HCT116 (cell line): Measurements from ENCODE around the gene FLRT1. TPM values are rescaled to one million over a fixed set of nuclear protein-coding genes. Genes with fewer than 3 reads are reported as not detected.

ENCODE experiments used
- ATAC-seq: fragments of 200-7000 bp; cut with Tn5 transposase; 2 replicates; pipeline ENCODE4 v1.9.1; 2020; ENCODE audit warnings: mild to moderate bottlenecking, moderate library complexity
- BruUV-seq: library from RNA; stranded (reverse); fragments of 400-500 nt; replicated peaks from 2 replicates; lab custom pipeline; 2021; lab: Mats Ljungman, UMichigan
- CTCF ChIA-PET: fragments of 300-600 bp; sonication (Branson Sonifier 250); formaldehyde crosslinking; loops from one replicate; lab custom pipeline; 2021; ENCODE audit warnings: antibody characterized with exemption; lab: Charles Lee
- POLR2A ChIA-PET: fragments of 300-600, 350-600 bp; sonication (Branson Sonifier 250); formaldehyde crosslinking; loops from one replicate; lab custom pipeline; 2021; ENCODE audit warnings: antibody characterized with exemption; lab: Charles Lee
- RAD21 ChIA-PET, 2 experiments: fragments of 300-600 bp; sonication (Branson Sonifier 250); formaldehyde crosslinking; loops; one replicate each; lab custom pipeline; 2023; ENCODE audit warnings: low total read pairs in 2 of 2; ENCODE audit not compliant: uncharacterized antibody in 2 of 2, unreplicated experiment in 2 of 2, low non-redundant PET in 1 of 2; lab: Charles Lee
- DNase-seq: peaks from one replicate; pipeline ENCODE4 v3.0.0-alpha.2; 2010; ENCODE audit warnings: low read depth, low spot score
- H2AFZ ChIP-seq: fragments of 200-600 bp; shearing (Covaris generic), sonication (generic); 2 replicates; pipeline ENCODE4 v1.6.1; 2017; ENCODE audit warnings: low read depth, mixed run types, mixed read lengths, antibody characterized with exemption, low read length; ENCODE audit not compliant: poor library complexity, severe bottlenecking
- H3K27ac ChIP-seq: 2 replicates; pipeline ENCODE4 v1.5.1; 2012; ENCODE audit warnings: low read depth, low read length
- H3K27me3 ChIP-seq: fragments of 200-600 bp; sonication (generic); 2 replicates; pipeline ENCODE4 v1.6.1; 2016; ENCODE audit warnings: mixed run types, low read length, mixed read lengths; ENCODE audit not compliant: insufficient read depth
- H3K36me3 ChIP-seq, 2 experiments: fragments of 200-500 bp in 1 of 2; fragments of 200-600 bp in 1 of 2; sonication (Bioruptor generic) in 1 of 2; sonication (generic) in 1 of 2; 2 replicates each; pipeline versions ENCODE4 v1.5.1 to v1.6.1; 2014 to 2016; ENCODE audit warnings: low read length in 2 of 2, inconsistent platforms in 1 of 2, mixed read lengths in 1 of 2, mixed run types in 1 of 2; ENCODE audit not compliant: insufficient read depth in 2 of 2, control insufficient read depth in 1 of 2
- H3K4me1 ChIP-seq, 2 experiments: fragments of 200-600 bp in 1 of 2; sonication (generic) in 1 of 2; 2 replicates each; pipeline versions ENCODE4 v1.5.1 to v1.6.1; 2012 to 2017; ENCODE audit warnings: low read length in 2 of 2, inconsistent platforms in 1 of 2, mild to moderate bottlenecking in 1 of 2, mixed read lengths in 1 of 2, mixed run types in 1 of 2, moderate library complexity in 1 of 2; ENCODE audit not compliant: insufficient read depth in 2 of 2, control insufficient read depth in 1 of 2
- H3K4me2 ChIP-seq: fragments of 200-600 bp; sonication (generic); 2 replicates; pipeline ENCODE4 v1.6.1; 2017; ENCODE audit warnings: mixed run types, low read length, mixed read lengths
- H3K4me3 ChIP-seq, 2 experiments: fragments of 200-600 bp in 1 of 2; sonication (generic) in 1 of 2; replicated peaks in 1 of 2; 2 replicates each; pipeline ENCODE4 v1.5.1; 2011 to 2016; ENCODE audit warnings: low read length in 2 of 2, control low read depth in 1 of 2, low read depth in 1 of 2, mild to moderate bottlenecking in 1 of 2, mixed read lengths in 1 of 2, mixed run types in 1 of 2
- H3K79me2 ChIP-seq: fragments of 200-600 bp; sonication (generic); 2 replicates; pipeline ENCODE4 v1.6.1; 2017; ENCODE audit warnings: mild to moderate bottlenecking, mixed run types, low read length, moderate library complexity, mixed read lengths; ENCODE audit not compliant: insufficient read depth
- H3K9ac ChIP-seq: fragments of 200-600 bp; sonication (generic); 2 replicates; pipeline ENCODE4 v1.6.1; 2016; ENCODE audit warnings: low read length, mixed read lengths
- H3K9me2 ChIP-seq: fragments of 200-600 bp; sonication (generic), shearing (Covaris generic); 2 replicates; pipeline ENCODE4 v1.6.1; 2017; ENCODE audit warnings: mixed run types, mild to moderate bottlenecking, moderate library complexity; ENCODE audit not compliant: insufficient read depth
- H3K9me3 ChIP-seq, 2 experiments: fragments of 200-500 bp in 1 of 2; fragments of 200-600 bp in 1 of 2; sonication (Bioruptor generic) in 1 of 2; sonication (generic) in 1 of 2; 2 replicates each; pipeline ENCODE4 v1.6.1; 2014 to 2017; ENCODE audit warnings: low read length in 2 of 2, mixed read lengths in 2 of 2, inconsistent platforms in 1 of 2, low read depth in 1 of 2, mild to moderate bottlenecking in 1 of 2, mixed run types in 1 of 2, moderate library complexity in 1 of 2; ENCODE audit not compliant: control insufficient read depth in 1 of 2, insufficient read depth in 1 of 2
- H4K20me1 ChIP-seq: fragments of 200-600 bp; sonication (generic), shearing (Covaris generic); 2 replicates; pipeline ENCODE4 v1.6.1; 2017; ENCODE audit warnings: mixed run types, mild to moderate bottlenecking, moderate library complexity; ENCODE audit not compliant: insufficient read depth
- CEBPB ChIP-seq: IDR thresholded peaks from 2 replicates; pipeline ENCODE4 v1.6.1; 2012; ENCODE audit warnings: low read depth
- EGR1 ChIP-seq: IDR thresholded peaks from 2 replicates; pipeline ENCODE4 v1.6.1; 2012; ENCODE audit warnings: low read depth
- ELF1 ChIP-seq: IDR thresholded peaks from 2 replicates; pipeline ENCODE4 v1.6.1; 2012; ENCODE audit warnings: low read depth, borderline replicate concordance
- EZH2 ChIP-seq: fragments of 200-600 bp; sonication (generic); IDR thresholded peaks from 2 replicates; pipeline ENCODE4 v1.6.1; 2017; ENCODE audit warnings: antibody characterized with exemption, mixed run types
- EZH2phosphoT487 ChIP-seq: fragments of 200-600 bp; IDR thresholded peaks from 2 replicates; pipeline ENCODE4 v1.6.1; 2018; ENCODE audit warnings: antibody characterized with exemption, borderline replicate concordance
- FOSL1 ChIP-seq: IDR thresholded peaks from 2 replicates; pipeline ENCODE4 v1.6.1; 2012; ENCODE audit warnings: low read depth
- JUND ChIP-seq: IDR thresholded peaks from 2 replicates; pipeline ENCODE4 v1.6.1; 2012
- MAX ChIP-seq: IDR thresholded peaks from 2 replicates; pipeline ENCODE4 v1.6.1; 2012
- POLR2A ChIP-seq: IDR thresholded peaks from 2 replicates; pipeline ENCODE4 v1.7.0; 2011; ENCODE audit warnings: borderline replicate concordance; ENCODE audit not compliant: insufficient read depth, insufficient read length; ENCODE audit errors: extremely low read depth
- POLR2AphosphoS5 ChIP-seq: IDR thresholded peaks from 2 replicates; pipeline ENCODE4 v1.6.1; 2011; ENCODE audit warnings: mild to moderate bottlenecking, low read depth, low read length, moderate library complexity
- RAD21 ChIP-seq: IDR thresholded peaks from 2 replicates; pipeline ENCODE4 v1.6.1; 2012; ENCODE audit warnings: low read depth, mild to moderate bottlenecking
- SIN3A ChIP-seq: IDR thresholded peaks from 2 replicates; pipeline ENCODE4 v1.6.1; 2012; ENCODE audit warnings: low read depth
- SP1 ChIP-seq: IDR thresholded peaks from 2 replicates; pipeline ENCODE4 v1.6.1; 2012; ENCODE audit warnings: low read depth
- TCF7L2 ChIP-seq: IDR thresholded peaks from 2 replicates; pipeline ENCODE4 v1.7.0; 2011; ENCODE audit warnings: borderline replicate concordance, inconsistent platforms; ENCODE audit not compliant: insufficient read depth, insufficient read length; ENCODE audit errors: extremely low read depth
- YY1 ChIP-seq: IDR thresholded peaks from 2 replicates; pipeline ENCODE4 v1.6.1; 2011; ENCODE audit warnings: low read length, low read depth, moderate library complexity, mild to moderate bottlenecking; ENCODE audit not compliant: insufficient replicate concordance; ENCODE audit errors: extremely low read depth
- ZFX ChIP-seq: fragments of 450-650 bp; IDR thresholded peaks from 2 replicates; pipeline ENCODE4 v1.6.1; 2017
- ZNF274 ChIP-seq: fragments of 200-500 bp; sonication (Bioruptor generic); IDR thresholded peaks from 2 replicates; pipeline ENCODE4 v1.6.1; 2014; ENCODE audit warnings: mild to moderate bottlenecking, low read depth, low read length, inconsistent platforms
- intact Hi-C: fragments of 100-400 bp; cut with micrococcal nuclease; formaldehyde crosslinking; loops from 2 replicates; pipeline ENCODE4 v1.10.0; 2022
- total RNA-seq: library from RNA; stranded (reverse); gene quantifications from one replicate; pipeline ENCODE4 v1.2.1, GENCODE V29; 2021; ENCODE audit not compliant: unreplicated experiment
- TF ChIP-seq, protein P1 (sequence below): IDR thresholded peaks from 2 replicates; pipeline ENCODE4 v1.6.1; 2012; ENCODE audit warnings: low read depth
- TF ChIP-seq, protein P2 (sequence below), 3 experiments: fragments of 200-600 bp in 1 of 3; sonication (generic) in 1 of 3; IDR thresholded peaks in 2 of 3; conservative IDR thresholded peaks in 1 of 3; 2 replicates each; pipeline ENCODE4 v1.5.1; 2012 to 2017; ENCODE audit warnings: low read depth in 2 of 3, low read length in 2 of 3, antibody characterized with exemption in 1 of 3, borderline replicate concordance in 1 of 3, control low read depth in 1 of 3, mild to moderate bottlenecking in 1 of 3, mixed read lengths in 1 of 3, mixed run types in 1 of 3, moderate library complexity in 1 of 3; ENCODE audit not compliant: insufficient read depth in 1 of 3

Gene FLRT1
- total RNA-seq, 1 experiment from 2014 or later, result 0.15 TPM

GRCh38 chr11:64072403-64072802, 36.7 kb downstream of the FLRT1 start:
- Histone ChIP-seq H3K4me1 (peaks cover 0 to 3% of the 10 kb centered on the region in 2 experiments; a peak in 1 of 4 replicates), H3K27ac (no peak overlapping the region), H4K20me1 (no peaks in the 10 kb centered on the region), H3K36me3 (no peaks in the 10 kb centered on the region), H3K4me3 (no peak overlapping the region), H3K9me2 (no peaks in the 10 kb centered on the region), H2AFZ (no peak overlapping the region), H3K27me3 (no peaks in the 10 kb centered on the region), H3K4me2 (no peak overlapping the region), H3K9me3 (no peaks in the 10 kb centered on the region), H3K79me2 (no peaks in the 10 kb centered on the region), H3K9ac (no peak overlapping the region)
- ChIA-PET CTCF (no interaction called here), RAD21 (no interaction called here), POLR2A (no interaction called here)
- no peak for DNase-seq
- no TSS peak for BruUV-seq
- ATAC-seq, result no peak
- TF ChIP-seq ZFX, result no peak
- no peak for TF ChIP-seq EZH2
- TF ChIP-seq ZNF274, result no peak
- no peak for TF ChIP-seq MAX
- no peak for TF ChIP-seq SIN3A
- TF ChIP-seq POLR2A, result no peak
- TF ChIP-seq, protein P1, sequence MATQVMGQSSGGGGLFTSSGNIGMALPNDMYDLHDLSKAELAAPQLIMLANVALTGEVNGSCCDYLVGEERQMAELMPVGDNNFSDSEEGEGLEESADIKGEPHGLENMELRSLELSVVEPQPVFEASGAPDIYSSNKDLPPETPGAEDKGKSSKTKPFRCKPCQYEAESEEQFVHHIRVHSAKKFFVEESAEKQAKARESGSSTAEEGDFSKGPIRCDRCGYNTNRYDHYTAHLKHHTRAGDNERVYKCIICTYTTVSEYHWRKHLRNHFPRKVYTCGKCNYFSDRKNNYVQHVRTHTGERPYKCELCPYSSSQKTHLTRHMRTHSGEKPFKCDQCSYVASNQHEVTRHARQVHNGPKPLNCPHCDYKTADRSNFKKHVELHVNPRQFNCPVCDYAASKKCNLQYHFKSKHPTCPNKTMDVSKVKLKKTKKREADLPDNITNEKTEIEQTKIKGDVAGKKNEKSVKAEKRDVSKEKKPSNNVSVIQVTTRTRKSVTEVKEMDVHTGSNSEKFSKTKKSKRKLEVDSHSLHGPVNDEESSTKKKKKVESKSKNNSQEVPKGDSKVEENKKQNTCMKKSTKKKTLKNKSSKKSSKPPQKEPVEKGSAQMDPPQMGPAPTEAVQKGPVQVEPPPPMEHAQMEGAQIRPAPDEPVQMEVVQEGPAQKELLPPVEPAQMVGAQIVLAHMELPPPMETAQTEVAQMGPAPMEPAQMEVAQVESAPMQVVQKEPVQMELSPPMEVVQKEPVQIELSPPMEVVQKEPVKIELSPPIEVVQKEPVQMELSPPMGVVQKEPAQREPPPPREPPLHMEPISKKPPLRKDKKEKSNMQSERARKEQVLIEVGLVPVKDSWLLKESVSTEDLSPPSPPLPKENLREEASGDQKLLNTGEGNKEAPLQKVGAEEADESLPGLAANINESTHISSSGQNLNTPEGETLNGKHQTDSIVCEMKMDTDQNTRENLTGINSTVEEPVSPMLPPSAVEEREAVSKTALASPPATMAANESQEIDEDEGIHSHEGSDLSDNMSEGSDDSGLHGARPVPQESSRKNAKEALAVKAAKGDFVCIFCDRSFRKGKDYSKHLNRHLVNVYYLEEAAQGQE, result no peak
- TF ChIP-seq SP1, result no peak
- TF ChIP-seq YY1, result no peak
- no peak for TF ChIP-seq EZH2phosphoT487
- no peak for TF ChIP-seq JUND
- no peak for TF ChIP-seq POLR2AphosphoS5
- TF ChIP-seq EGR1, result no peak
- TF ChIP-seq, protein P2, sequence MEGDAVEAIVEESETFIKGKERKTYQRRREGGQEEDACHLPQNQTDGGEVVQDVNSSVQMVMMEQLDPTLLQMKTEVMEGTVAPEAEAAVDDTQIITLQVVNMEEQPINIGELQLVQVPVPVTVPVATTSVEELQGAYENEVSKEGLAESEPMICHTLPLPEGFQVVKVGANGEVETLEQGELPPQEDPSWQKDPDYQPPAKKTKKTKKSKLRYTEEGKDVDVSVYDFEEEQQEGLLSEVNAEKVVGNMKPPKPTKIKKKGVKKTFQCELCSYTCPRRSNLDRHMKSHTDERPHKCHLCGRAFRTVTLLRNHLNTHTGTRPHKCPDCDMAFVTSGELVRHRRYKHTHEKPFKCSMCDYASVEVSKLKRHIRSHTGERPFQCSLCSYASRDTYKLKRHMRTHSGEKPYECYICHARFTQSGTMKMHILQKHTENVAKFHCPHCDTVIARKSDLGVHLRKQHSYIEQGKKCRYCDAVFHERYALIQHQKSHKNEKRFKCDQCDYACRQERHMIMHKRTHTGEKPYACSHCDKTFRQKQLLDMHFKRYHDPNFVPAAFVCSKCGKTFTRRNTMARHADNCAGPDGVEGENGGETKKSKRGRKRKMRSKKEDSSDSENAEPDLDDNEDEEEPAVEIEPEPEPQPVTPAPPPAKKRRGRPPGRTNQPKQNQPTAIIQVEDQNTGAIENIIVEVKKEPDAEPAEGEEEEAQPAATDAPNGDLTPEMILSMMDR (IDR thresholded peaks at IDR 0.05 in 2 of 3, conservative IDR thresholded peaks at IDR 0.05 in 1 of 3; ENCODE audit: borderline replicate concordance in 1 of 3, insufficient read depth in 1 of 3, low read depth in 2 of 3, low read length in 2 of 3), result no peak
- no peak for TF ChIP-seq ELF1
- TF ChIP-seq TCF7L2, result no peak
- TF ChIP-seq RAD21, result no peak
- TF ChIP-seq FOSL1, result no peak
- TF ChIP-seq CEBPB, result no peak
- intact Hi-C loops, result no loop called here
